Adrenal gland (tissue), 12 donors: ENCODE data around the gene SPATA16. TPM values are rescaled to one million over a fixed set of nuclear protein-coding genes. Genes with fewer than 3 reads are reported as not detected.

Experiments
- DNase-seq, 7 donors: peaks; one replicate each; pipeline ENCODE4 v3.0.0-alpha.2; 2019 to 2020
- H3K27ac ChIP-seq, 5 donors: fragments of 200-600 bp; sonication (generic) in 4 of 5; 1 replicate in 3 of 5; 2 replicates in 2 of 5; pipeline versions ENCODE4 v1.5.1 to v1.8.0; 2016 to 2020; ENCODE audit warnings: mild to moderate bottlenecking in 1 of 5
- H3K27me3 ChIP-seq: fragments of 200-600 bp; 2 replicates; pipeline ENCODE4 v1.8.0; 2021
- H3K36me3 ChIP-seq, 2 donors: fragments of 200-600 bp; replicated peaks in 1 of 2; 1 replicate in 1 of 2; 2 replicates in 1 of 2; pipeline versions ENCODE4 v1.5.1 to v1.8.0; 2018 to 2022
- H3K4me1 ChIP-seq, 2 donors: fragments of 200-600 bp; replicated peaks in 1 of 2; 1 replicate in 1 of 2; 2 replicates in 1 of 2; pipeline versions ENCODE4 v1.5.1 to v1.8.0; 2018 to 2021
- H3K4me3 ChIP-seq, 4 donors: fragments of 200-600 bp; sonication (generic) in 3 of 4; one replicate each; pipeline ENCODE4 v1.5.1; 2016 to 2018
- H3K9me3 ChIP-seq, 3 donors: fragments of 200-600 bp; sonication (generic) in 1 of 3; replicated peaks in 1 of 3; 1 replicate in 2 of 3; 2 replicates in 1 of 3; pipeline versions ENCODE4 v1.5.1 to v1.8.0; 2016 to 2021
- CTCF ChIP-seq, 6 experiments: fragments of 450-650 bp in 4 of 6; fragments of 200-600 bp in 2 of 6; sonication (generic) in 1 of 6; IDR thresholded peaks; 1 replicate in 5 of 6; 2 replicates in 1 of 6; pipeline versions ENCODE4 v1.5.1 to v1.8.0; 2016 to 2021; ENCODE audit warnings: antibody characterized with exemption in 6 of 6, mild to moderate bottlenecking in 2 of 6, moderate library complexity in 1 of 6
- POLR2A ChIP-seq, 2 donors: fragments of 450-650 bp; IDR thresholded peaks; one replicate each; pipeline ENCODE4 v1.6.1; 2017; ENCODE audit warnings: antibody characterized with exemption in 2 of 2, mild to moderate bottlenecking in 2 of 2, moderate library complexity in 1 of 2
- WGBS, 4 donors: extraction: QIAGEN DNeasy Blood & Tissue Kit in 2 of 4; methylation state at CpG; one replicate each; pipeline versions ENCODE4 v1.1.5 to v1.1.7; 2013 to 2017; 5-methylcytosine and 5-hydroxymethylcytosine counted together
- intact Hi-C, 2 donors: fragments of 100-400 bp; cut with DNase I; formaldehyde crosslinking; loops; one replicate each; pipeline versions ENCODE4 v1.14.1 to v1.15.0; 2022 to 2023
- polyA plus RNA-seq, 3 donors: library from polyadenylated mRNA; stranded (reverse); fragments of 200-250 nt in 2 of 3; fragments of 350-450 nt in 1 of 3; fragmentation: Illumina TruSeq in 1 of 3; extraction: RNeasy Lipid Tissue Mini Kit (QIAGEN cat#74804) in 1 of 3; gene quantifications; one replicate each; pipeline ENCODE4 v1.2.3, GENCODE V29; 2013 to 2014
- total RNA-seq, 9 donors: library from RNA; depleted of rRNA in 4 of 9; stranded (reverse); fragments of >200 nt in 4 of 9; fragments of 120-200 nt in 1 of 9; fragmentation: NEBNext Ultra II Directional in 1 of 9; extraction: Animal tissue kit (Norgen Biotek cat#: 25700) in 1 of 9; gene quantifications; one replicate each; pipeline versions ENCODE4 v1.1.0 to v1.2.4, GENCODE V29; 2013 to 2023
- donor health status: healthy with polysubstance abuse.
- donor health status: Bipolar disorder and iron deficiency.
- donor health status: DM: yes; HTN: yes; CAD: no.
- donor health status: DM: no; HTN: no; CAD: no.
- donor health status: DM: no; HTN: no; CAD: no.
- donor health status: DM: yes; HTN: yes; CAD: no.

Gene SPATA16
- total and polyA plus RNA-seq, 12 donors, result not detected

DNA sequence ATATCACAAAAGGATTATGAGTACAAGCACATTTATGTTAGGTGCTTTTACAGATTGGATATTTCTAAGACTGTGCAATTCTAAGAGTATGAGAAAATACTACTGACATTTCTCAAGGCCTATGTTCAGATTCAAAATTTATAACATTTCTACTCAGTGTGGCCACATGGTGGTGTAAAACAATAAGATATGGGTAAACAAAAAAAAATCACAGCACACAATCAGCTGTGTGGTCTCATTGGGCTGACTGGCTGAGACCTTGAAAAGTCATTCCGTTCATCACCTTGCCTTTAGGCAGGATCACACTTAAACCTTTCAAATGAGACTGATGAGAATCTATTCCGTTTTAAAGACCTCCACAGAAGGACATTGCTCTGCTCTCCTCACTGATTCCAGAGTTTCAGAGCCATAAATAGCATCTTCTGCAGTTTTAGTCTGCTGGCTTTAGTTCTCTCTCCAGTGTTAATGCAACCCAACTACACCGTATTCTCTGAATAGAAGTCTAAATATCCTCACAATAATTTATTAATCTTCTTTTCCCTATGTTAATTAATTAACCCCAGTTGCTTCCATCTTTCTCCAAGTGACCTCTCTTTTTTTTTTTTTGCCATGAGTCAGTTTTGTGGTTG is 158.2 kb downstream of the SPATA16 start:
- TF ChIP-seq CTCF (IDR thresholded peaks at IDR 0.05), result peak in 4 of 6 experiments; percentile 25 to 36 (median 31)
- TF ChIP-seq POLR2A (IDR thresholded peaks at IDR 0.05), result no peak
- WGBS, 4 donors, result 36 to 41% (median 38%) methylated on average over 3 of the region's 3 CpGs
- no peak overlapping the region for H3K4me3 ChIP-seq

DNA sequence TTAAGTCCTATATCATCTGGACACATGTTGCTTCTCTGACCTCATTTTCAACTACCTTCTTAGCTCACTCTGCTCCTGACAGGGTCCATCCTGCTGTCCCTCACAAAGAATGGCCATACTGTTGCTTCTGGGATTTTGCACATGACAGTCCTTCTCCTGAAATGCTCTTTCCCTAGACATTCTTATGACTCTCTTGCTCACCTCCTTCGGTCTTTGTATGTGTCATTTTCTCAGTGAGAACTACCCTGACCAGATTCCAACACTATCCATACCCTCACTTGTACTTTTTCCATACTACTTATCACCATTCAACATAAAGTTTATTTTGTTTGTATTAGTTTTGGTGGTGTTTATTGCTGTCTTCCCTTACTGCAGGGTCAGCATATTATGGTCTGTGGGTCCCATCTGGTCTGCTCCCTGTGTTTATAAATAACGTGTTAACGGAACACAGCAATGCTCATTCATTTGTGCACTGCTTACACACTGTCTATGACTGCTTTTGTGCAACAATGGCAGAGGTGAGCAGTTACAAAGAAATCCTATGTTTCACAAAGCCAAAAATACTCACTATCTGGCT is 159.5 kb downstream of the SPATA16 start:
- Histone ChIP-seq H3K27ac (no peak overlapping the region), H3K36me3 (no peaks in the 10 kb centered on the region), H3K4me3 (no peak overlapping the region), H3K27me3 (no peaks in the 10 kb centered on the region), H3K9me3 (no peaks in the 10 kb centered on the region), H3K4me1 (no peaks in the 10 kb centered on the region)
- WGBS, 4 donors, result 79 to 90% (median 86%) methylated on average over 3 of the region's 3 CpGs
- no peak for DNase-seq
- intact Hi-C loops, result no loop called here
- TF ChIP-seq CTCF (IDR thresholded peaks at IDR 0.05), result no peak
- TF ChIP-seq POLR2A (IDR thresholded peaks at IDR 0.05), result no peak

More for the DNA sequence above, 158.2 kb downstream of the SPATA16 start:
- DNase-seq, result no peak
- no peak overlapping the region for H3K27ac ChIP-seq
- intact Hi-C loops, result no loop called here
- H3K9me3 ChIP-seq, result no peaks in the 10 kb centered on the region
- H3K36me3 ChIP-seq, result no peaks in the 10 kb centered on the region
- H3K27me3 ChIP-seq, result no peaks in the 10 kb centered on the region
- no peaks in the 10 kb centered on the region for H3K4me1 ChIP-seq

GRCh38 chr3:172980849-172981248 is 160.2 kb downstream of the SPATA16 start:
- no peak overlapping the region for H3K27ac ChIP-seq
- TF ChIP-seq POLR2A (IDR thresholded peaks at IDR 0.05) (no peak), CTCF (IDR thresholded peaks at IDR 0.05) (no peak)
- WGBS, 4 donors, result 75 to 84% (median 82%) methylated on average over 8 of the region's 8 CpGs
- no peak for DNase-seq
- intact Hi-C loops, result no loop called here
- H3K4me1 ChIP-seq, result no peaks in the 10 kb centered on the region
- H3K9me3 ChIP-seq, result no peaks in the 10 kb centered on the region
- no peak overlapping the region for H3K4me3 ChIP-seq
- H3K36me3 ChIP-seq, result no peaks in the 10 kb centered on the region
- H3K27me3 ChIP-seq, result no peaks in the 10 kb centered on the region

GRCh38 chr3:172977696-172978095 is 163.3 kb downstream of the SPATA16 start:
- Histone ChIP-seq H3K4me3 (no peak overlapping the region), H3K4me1 (no peaks in the 10 kb centered on the region), H3K36me3 (no peaks in the 10 kb centered on the region), H3K27me3 (no peaks in the 10 kb centered on the region), H3K27ac (no peak overlapping the region), H3K9me3 (no peaks in the 10 kb centered on the region)
- WGBS, 4 donors, result 87 to 89% (median 88%) methylated on average over 1 of the region's 1 CpG
- TF ChIP-seq CTCF (IDR thresholded peaks at IDR 0.05), result no peak
- no peak for TF ChIP-seq POLR2A (IDR thresholded peaks at IDR 0.05)
- no peak for DNase-seq
- intact Hi-C loops, result no loop called here
